GM19099 (cell line): ENCODE measurements around the gene TRMT112.

Experiments used
- POLR2A ChIP-seq: IDR thresholded peaks from 3 replicates; pipeline ENCODE4 v1.6.1; 2011; ENCODE audit warnings: low read depth; ENCODE audit not compliant: insufficient read length; ENCODE audit errors: extremely low read depth

The TRMT112 gene

DNA sequence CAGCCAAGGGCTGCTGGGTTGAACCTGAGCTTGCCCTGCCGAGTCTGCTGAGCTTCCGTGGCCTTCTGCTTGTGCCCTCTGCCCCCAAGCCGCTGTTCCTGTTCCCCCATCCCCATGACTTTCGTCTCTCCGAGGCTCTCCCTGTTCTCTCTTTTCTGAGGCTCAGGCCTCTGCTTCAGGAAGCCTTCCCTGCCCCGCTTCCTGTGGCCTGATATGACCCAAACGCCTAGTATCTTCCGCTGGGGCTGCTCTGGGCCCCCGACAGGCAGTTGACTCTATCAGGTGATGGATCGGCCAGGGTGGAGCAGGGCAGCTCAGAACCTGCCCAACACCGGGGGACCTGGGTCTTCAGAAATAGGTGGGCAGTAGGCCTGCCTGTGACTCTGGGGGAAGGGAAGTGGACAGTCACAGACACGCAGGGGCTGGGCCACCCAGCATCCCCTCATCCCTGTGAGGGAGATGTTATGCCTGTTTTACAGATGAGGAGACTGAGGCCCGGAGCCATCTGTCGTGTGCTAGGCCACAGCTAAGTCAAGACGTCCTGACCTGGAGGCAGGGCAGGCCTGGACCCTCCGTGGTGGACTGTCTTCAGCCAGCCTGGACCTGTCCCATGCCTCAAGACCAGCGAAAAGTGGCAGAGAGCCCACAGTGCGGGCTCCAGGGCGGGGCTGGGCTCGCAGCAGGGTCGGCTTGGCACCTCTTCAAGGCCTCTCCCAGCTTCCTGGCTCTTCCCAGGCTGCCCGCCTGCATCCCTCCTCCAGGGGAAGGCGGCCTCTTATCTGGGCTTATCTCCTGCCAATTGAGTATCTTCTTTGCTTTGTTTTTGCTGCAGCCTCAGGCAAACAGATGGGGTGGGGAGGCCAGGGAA lies 49.1 kb downstream of the TRMT112 start:
- no peak for TF ChIP-seq POLR2A

DNA sequence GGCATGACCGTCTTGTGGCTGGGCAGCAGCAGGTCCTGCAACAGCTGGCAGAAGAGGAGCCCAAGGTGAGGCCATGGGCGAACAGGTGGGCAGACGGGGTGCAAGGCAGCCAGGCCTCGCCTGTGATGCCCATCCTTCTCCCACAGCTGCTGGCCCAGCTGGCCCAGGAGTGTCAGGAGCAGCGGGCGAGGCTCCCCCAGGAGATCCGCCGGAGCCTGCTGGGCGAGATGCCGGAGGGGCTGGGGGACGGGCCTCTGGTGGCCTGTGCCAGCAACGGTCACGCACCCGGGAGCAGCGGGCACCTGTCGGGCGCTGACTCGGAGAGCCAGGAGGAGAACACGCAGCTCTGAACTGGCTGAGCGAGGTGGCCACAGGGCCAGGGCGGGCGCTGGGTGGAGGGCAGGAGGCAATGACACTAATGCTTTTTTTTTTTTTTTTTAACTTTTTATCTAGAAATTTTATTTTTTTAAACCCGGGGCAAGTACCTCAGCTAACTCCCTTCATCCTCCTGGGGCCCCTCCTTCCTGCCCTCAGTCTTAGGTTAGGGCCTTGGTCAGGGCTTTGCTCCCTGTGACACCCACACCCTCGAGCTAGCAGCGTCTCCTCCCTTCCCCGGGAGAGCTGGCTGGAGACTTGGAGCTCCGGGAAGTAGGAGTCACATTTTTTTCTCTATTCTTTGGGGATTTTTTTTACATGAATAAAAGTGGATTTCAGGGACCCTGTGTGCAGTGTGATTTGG lies 50.0 kb downstream of the TRMT112 start:
- TF ChIP-seq POLR2A: no peak
